ENCODE results near the gene PIGP. TPM values are rescaled to one million over a fixed set of nuclear protein-coding genes. Genes with fewer than 3 reads are reported as not detected.

Gene PIGP
- total and polyA plus RNA-seq, 9 of the 15 experiments (the other 6 are each of a cell fraction or from before 2014, with no cell fraction given) = 18.3 to 122 (median 35.6) TPM

DNA sequence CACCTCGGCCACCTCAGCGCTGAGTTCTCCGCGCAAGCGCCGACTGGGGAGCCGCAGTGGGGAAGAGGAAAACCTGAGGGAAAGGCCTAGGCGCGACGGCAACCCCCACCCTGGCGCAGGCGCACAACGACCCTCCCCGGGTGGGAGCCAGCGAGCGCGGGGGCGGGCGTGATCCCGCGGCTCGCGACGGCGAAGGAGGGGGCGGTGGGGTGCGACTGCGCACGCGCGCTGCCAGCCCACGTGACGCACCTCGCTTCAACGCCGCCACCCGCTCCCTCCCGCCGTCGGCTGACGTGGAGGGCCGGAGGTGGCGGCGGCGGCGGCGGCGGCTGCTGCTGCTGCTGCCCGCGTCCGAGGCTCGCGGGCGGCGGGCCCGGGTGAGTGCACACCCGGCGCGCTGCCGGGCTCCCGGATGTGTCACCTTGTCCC lies at the start of gene PIGP, which contains the start of gene TTC3 (continued):
- TF ChIP-seq, protein P1, sequence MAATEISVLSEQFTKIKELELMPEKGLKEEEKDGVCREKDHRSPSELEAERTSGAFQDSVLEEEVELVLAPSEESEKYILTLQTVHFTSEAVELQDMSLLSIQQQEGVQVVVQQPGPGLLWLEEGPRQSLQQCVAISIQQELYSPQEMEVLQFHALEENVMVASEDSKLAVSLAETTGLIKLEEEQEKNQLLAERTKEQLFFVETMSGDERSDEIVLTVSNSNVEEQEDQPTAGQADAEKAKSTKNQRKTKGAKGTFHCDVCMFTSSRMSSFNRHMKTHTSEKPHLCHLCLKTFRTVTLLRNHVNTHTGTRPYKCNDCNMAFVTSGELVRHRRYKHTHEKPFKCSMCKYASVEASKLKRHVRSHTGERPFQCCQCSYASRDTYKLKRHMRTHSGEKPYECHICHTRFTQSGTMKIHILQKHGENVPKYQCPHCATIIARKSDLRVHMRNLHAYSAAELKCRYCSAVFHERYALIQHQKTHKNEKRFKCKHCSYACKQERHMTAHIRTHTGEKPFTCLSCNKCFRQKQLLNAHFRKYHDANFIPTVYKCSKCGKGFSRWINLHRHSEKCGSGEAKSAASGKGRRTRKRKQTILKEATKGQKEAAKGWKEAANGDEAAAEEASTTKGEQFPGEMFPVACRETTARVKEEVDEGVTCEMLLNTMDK (IDR thresholded peaks at IDR 0.05; ENCODE audit: borderline replicate concordance, insufficient read depth, low read depth, low read length, poor library complexity, severe bottlenecking) = no peak
- TF ChIP-seq MTA3 (IDR thresholded peaks at IDR 0.05; ENCODE audit: borderline replicate concordance) (no peak), MEF2A (IDR thresholded peaks at IDR 0.05; ENCODE audit: control insufficient read depth, low read depth, low read length) (no peak), RBM39 (optimal IDR thresholded peaks at IDR 0.05; ENCODE audit: low read depth, low read length) (no peak), SIN3A (IDR thresholded peaks at IDR 0.05; ENCODE audit: borderline replicate concordance in 2 of 2, control insufficient read depth in 1 of 2, low read depth in 2 of 2, low read length in 2 of 2) (0 out of 4 replicates have a peak, but pooled peaks of 1 of the 2 experiments have one; percentile 29), TCF7L2 (IDR thresholded peaks at IDR 0.05; ENCODE audit: low read depth, low read length) (no peak), ZNF57 (CRISPR knock-in tag; IDR thresholded peaks at IDR 0.05) (no peak), SETDB1 (IDR thresholded peaks at IDR 0.05; ENCODE audit: low read length) (no peak), PYGO2 (tag; IDR thresholded peaks at IDR 0.05) (no peak), CEBPG (CRISPR knock-in tag; IDR thresholded peaks at IDR 0.05) (no peak), CEBPG (tag; conservative IDR thresholded peaks at IDR 0.05 in 1 of 2, IDR thresholded peaks at IDR 0.05 in 1 of 2) (no peak), XRCC4 (IDR thresholded peaks at IDR 0.05; ENCODE audit: extremely low read depth, insufficient read depth, insufficient read length) (no peak), DMBX1 (CRISPR knock-in tag; IDR thresholded peaks at IDR 0.05; ENCODE audit: borderline replicate concordance) (no peak), LARP7 (IDR thresholded peaks at IDR 0.05) (no peak), TEAD1 (CRISPR knock-in tag; IDR thresholded peaks at IDR 0.05) (peak in 1 of 2 experiments; percentile 29; a peak in 1 of 4 replicates), JUNB (CRISPR knock-in tag; conservative IDR thresholded peaks at IDR 0.05) (no peak), FOXJ2 (tag; IDR thresholded peaks at IDR 0.05) (no peak), CBX2 (IDR thresholded peaks at IDR 0.05; ENCODE audit: insufficient read depth, low read length, poor library complexity, severe bottlenecking) (no peak), ZNF384 (IDR thresholded peaks at IDR 0.05; ENCODE audit: low read depth, low read length) (no peak), ARNT (IDR thresholded peaks at IDR 0.05) (no peak), ZBTB1 (CRISPR knock-in tag; IDR thresholded peaks at IDR 0.05; ENCODE audit: borderline replicate concordance, low read depth) (no peak)

Data from K562 (cell line).